MCF 10A (cell line): Measurements from ENCODE around the gene RMI2. TPM values are rescaled to one million over a fixed set of nuclear protein-coding genes. Genes with fewer than 3 reads are reported as not detected.

Experiments used
- BruUV-seq: library from RNA; stranded (reverse); fragments of 400-500 nt; replicated peaks from 2 replicates; lab custom pipeline; 2021; lab: Mats Ljungman, UMichigan
- CTCF ChIA-PET: fragments of 300-600 bp; sonication (Branson Sonifier 250); formaldehyde crosslinking; extraction: SDS; loops from one replicate; lab custom pipeline; 2021; ENCODE audit warnings: antibody characterized with exemption, inconsistent platforms; lab: Yijun Ruan, JAX
- POLR2A ChIA-PET: fragments of 300-600, 350-650 bp; sonication (Branson Sonifier 250); formaldehyde crosslinking; extraction: SDS; loops from one replicate; lab custom pipeline; 2020; ENCODE audit warnings: antibody characterized with exemption, inconsistent platforms; lab: Yijun Ruan, JAX
- DNase-seq: peaks from one replicate; pipeline ENCODE4 v3.0.0-alpha.2; 2018; ENCODE audit not compliant: unreplicated experiment
- H3K27ac Mint-ChIP-seq: one replicate; pipeline ENCODE4 v1.8.0; 2022; ENCODE audit warnings: mild to moderate bottlenecking, low read depth, mixed read lengths; ENCODE audit not compliant: unreplicated experiment
- H3K27me3 Mint-ChIP-seq: one replicate; pipeline ENCODE4 v1.8.0; 2022; ENCODE audit warnings: mixed read lengths; ENCODE audit not compliant: insufficient read depth, unreplicated experiment
- H3K36me3 Mint-ChIP-seq: one replicate; pipeline ENCODE4 v1.8.0; 2022; ENCODE audit warnings: mild to moderate bottlenecking, moderate library complexity, mixed read lengths; ENCODE audit not compliant: insufficient read depth, unreplicated experiment
- H3K4me1 Mint-ChIP-seq: one replicate; pipeline ENCODE4 v1.8.0; 2022; ENCODE audit warnings: mixed read lengths; ENCODE audit not compliant: insufficient read depth, unreplicated experiment
- H3K4me3 Mint-ChIP-seq: one replicate; pipeline ENCODE4 v1.8.0; 2022; ENCODE audit warnings: mild to moderate bottlenecking, moderate library complexity, mixed read lengths; ENCODE audit not compliant: unreplicated experiment
- H3K9me3 Mint-ChIP-seq: one replicate; pipeline ENCODE4 v1.8.0; 2022; ENCODE audit warnings: mixed read lengths; ENCODE audit not compliant: unreplicated experiment
- intact Hi-C: fragments of 100-400 bp; cut with micrococcal nuclease; formaldehyde crosslinking; loops from 2 replicates; pipeline ENCODE4 v1.14.1; 2022
- total RNA-seq: library from RNA; stranded (reverse); gene quantifications from 2 replicates; pipeline ENCODE4 v1.2.3, GENCODE V29; 2022
- TF ChIP-seq, protein P1 (sequence below): fragments of 200-600 bp; IDR thresholded peaks from one replicate; pipeline ENCODE4 v1.8.0; 2022; ENCODE audit warnings: antibody characterized with exemption, mild to moderate bottlenecking; ENCODE audit not compliant: unreplicated experiment

Gene RMI2
- total RNA-seq, 1 experiment from 2014 or later: 6.6 TPM

GRCh38 chr16:11353158-11353557, 7.9 kb downstream of the RMI2 start:
- ChIA-PET POLR2A (no interaction called here), CTCF (interaction anchor here (0.7 to 1.6 kb wide), 5 partner anchors 380 to 714 kb away, joined by 3 to 9 read pairs (median 3); no protein-coding TSS in a partner anchor)
- no peak overlapping the region for H3K4me3 Mint-ChIP-seq
- no peak for DNase-seq
- H3K36me3 Mint-ChIP-seq: no peaks in the 10 kb centered on the region
- intact Hi-C loops: no loop called here
- TF ChIP-seq, protein P1, sequence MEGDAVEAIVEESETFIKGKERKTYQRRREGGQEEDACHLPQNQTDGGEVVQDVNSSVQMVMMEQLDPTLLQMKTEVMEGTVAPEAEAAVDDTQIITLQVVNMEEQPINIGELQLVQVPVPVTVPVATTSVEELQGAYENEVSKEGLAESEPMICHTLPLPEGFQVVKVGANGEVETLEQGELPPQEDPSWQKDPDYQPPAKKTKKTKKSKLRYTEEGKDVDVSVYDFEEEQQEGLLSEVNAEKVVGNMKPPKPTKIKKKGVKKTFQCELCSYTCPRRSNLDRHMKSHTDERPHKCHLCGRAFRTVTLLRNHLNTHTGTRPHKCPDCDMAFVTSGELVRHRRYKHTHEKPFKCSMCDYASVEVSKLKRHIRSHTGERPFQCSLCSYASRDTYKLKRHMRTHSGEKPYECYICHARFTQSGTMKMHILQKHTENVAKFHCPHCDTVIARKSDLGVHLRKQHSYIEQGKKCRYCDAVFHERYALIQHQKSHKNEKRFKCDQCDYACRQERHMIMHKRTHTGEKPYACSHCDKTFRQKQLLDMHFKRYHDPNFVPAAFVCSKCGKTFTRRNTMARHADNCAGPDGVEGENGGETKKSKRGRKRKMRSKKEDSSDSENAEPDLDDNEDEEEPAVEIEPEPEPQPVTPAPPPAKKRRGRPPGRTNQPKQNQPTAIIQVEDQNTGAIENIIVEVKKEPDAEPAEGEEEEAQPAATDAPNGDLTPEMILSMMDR: no peak
- peaks cover 23% of the 10 kb centered on the region for H3K4me1 Mint-ChIP-seq
- no peak overlapping the region for H3K27ac Mint-ChIP-seq
- no peaks in the 10 kb centered on the region for H3K27me3 Mint-ChIP-seq
- H3K9me3 Mint-ChIP-seq: no peaks in the 10 kb centered on the region
- BruUV-seq: no TSS peak

DNA sequence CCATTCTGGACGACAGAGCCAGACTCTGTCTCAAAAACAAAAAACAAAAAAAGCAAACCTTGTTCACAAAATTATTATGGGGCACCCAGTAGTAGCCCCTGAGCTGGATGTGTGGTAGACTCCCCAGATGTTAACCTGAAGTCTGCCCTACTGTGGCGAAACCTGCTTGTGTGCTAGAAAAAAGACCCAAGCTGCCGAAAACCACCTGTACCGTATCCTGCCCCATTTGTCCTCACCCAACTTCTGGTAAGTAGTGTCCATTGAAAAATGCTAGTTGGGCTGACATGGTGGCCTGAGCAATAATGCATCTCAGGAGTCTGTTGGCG, 9.1 kb downstream of the RMI2 start:
- CTCF ChIA-PET: no interaction called here
- POLR2A ChIA-PET: interaction anchor here (1.4 kb wide), 1 partner anchor 98 kb away, joined by 3 read pairs; the partner anchor contains the start of gene SOCS1
- H3K4me1 Mint-ChIP-seq: peaks cover 25% of the 10 kb centered on the region

GRCh38 chr16:11354733-11355574, 9.7 kb downstream of the RMI2 start:
- no TSS peak for BruUV-seq
- no peaks in the 10 kb centered on the region for H3K27me3 Mint-ChIP-seq
- intact Hi-C loops: loop anchor here (5.0 kb wide), 1 partner anchor 393 kb away; no protein-coding TSS in a partner anchor
- TF ChIP-seq, protein P1: no peak
- no peaks in the 10 kb centered on the region for H3K9me3 Mint-ChIP-seq
- no peak for DNase-seq
- peaks cover 22% of the 10 kb centered on the region for H3K4me1 Mint-ChIP-seq
- ChIA-PET CTCF (interaction anchor here (1.5 kb wide), 1 partner anchor 99 kb away, joined by 5 read pairs; the partner anchor contains the start of gene SOCS1), POLR2A (interaction anchor here (1.4 kb wide), 1 partner anchor 99 kb away, joined by 3 read pairs; the partner anchor contains the start of gene SOCS1)
- H3K4me3 Mint-ChIP-seq: no peak overlapping the region
- no peaks in the 10 kb centered on the region for H3K36me3 Mint-ChIP-seq
- H3K27ac Mint-ChIP-seq: no peak overlapping the region

More for the DNA sequence above, 9.1 kb downstream of the RMI2 start:
- no peak overlapping the region for H3K4me3 Mint-ChIP-seq
- TF ChIP-seq, protein P1: no peak
- intact Hi-C loops: no loop called here
- no TSS peak for BruUV-seq
- H3K36me3 Mint-ChIP-seq: no peaks in the 10 kb centered on the region
- H3K9me3 Mint-ChIP-seq: no peaks in the 10 kb centered on the region
- DNase-seq: no peak
- no peak overlapping the region for H3K27ac Mint-ChIP-seq
- no peaks in the 10 kb centered on the region for H3K27me3 Mint-ChIP-seq

DNA sequence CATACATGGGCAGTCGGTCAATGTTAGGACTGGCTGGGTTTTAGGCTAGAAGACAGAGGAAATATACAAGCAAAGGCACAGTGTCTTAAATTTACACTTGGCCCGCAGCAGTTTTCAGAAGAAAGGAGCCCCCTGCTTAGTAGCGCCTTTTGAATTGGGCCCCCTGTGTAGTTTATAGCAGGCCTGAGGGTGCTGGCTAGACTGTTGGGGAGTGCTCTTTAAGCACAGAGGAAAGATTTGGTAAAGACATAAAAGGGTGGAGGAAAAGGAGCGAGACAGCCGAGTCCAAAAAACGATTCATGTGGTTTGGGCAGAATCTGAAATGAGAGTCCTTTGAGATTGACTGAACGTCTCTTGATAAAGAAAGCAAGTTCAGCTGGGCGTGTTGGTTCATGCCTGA, 10.6 kb downstream of the RMI2 start:
- Mint-ChIP-seq H3K4me1 (peaks cover 20% of the 10 kb centered on the region), H3K27me3 (no peaks in the 10 kb centered on the region), H3K4me3 (no peak overlapping the region), H3K9me3 (no peaks in the 10 kb centered on the region), H3K36me3 (no peaks in the 10 kb centered on the region), H3K27ac (no peak overlapping the region)
- no peak for DNase-seq
- TF ChIP-seq, protein P1: no peak
- intact Hi-C loops: loop anchor here (2.0 to 5.0 kb wide), 2 partner anchors 99 to 394 kb away; partner anchors contain the start of gene SOCS1
- ChIA-PET POLR2A (interaction anchor here (0.9 kb wide), 1 partner anchor 8 kb away, joined by 4 read pairs; no protein-coding TSS in a partner anchor), CTCF (interaction anchor here (0.5 to 1.5 kb wide), 6 partner anchors 9 to 388 kb away, joined by 3 to 5 read pairs (median 3); partner anchors contain the start of gene SOCS1)
- no TSS peak for BruUV-seq
